Peyer's patch (tissue), 4 donors: ENCODE results near the gene ITPKB. TPM values are rescaled to one million over a fixed set of nuclear protein-coding genes. Genes with fewer than 3 reads are reported as not detected.
A peak's percentile ranks its signal among the peaks of the same experiment; 100 is the strongest.
"Not testable (repeated sequence)": the region's sequence is repeated elsewhere in the genome, so short reads cannot be mapped to it uniquely, and the experiment has no call there.

Source experiments
- DNase-seq, 3 donors: peaks; one replicate each; pipeline ENCODE4 v3.0.0-alpha.2; 2017 to 2019
- H3K27ac ChIP-seq, 4 donors: fragments of 200-600 bp; sonication (generic); one replicate each; pipeline ENCODE4 v1.5.1; 2016 to 2019
- H3K27me3 ChIP-seq, 2 donors: fragments of 200-600 bp; sonication (generic); one replicate each; pipeline ENCODE4 v1.5.1; 2019
- H3K36me3 ChIP-seq, 3 donors: fragments of 200-600 bp; sonication (generic); one replicate each; pipeline ENCODE4 v1.5.1; 2016 to 2019
- H3K4me1 ChIP-seq, 4 donors: fragments of 200-600 bp; sonication (generic); one replicate each; pipeline ENCODE4 v1.5.1; 2016 to 2019
- H3K4me3 ChIP-seq, 4 donors: fragments of 200-600 bp; sonication (generic); 1 replicate in 3 of 4; 2 replicates in 1 of 4; pipeline ENCODE4 v1.5.1; 2016 to 2019; ENCODE audit warnings: mild to moderate bottlenecking in 1 of 4
- H3K9me3 ChIP-seq, 4 donors: fragments of 200-600 bp; sonication (generic); one replicate each; pipeline ENCODE4 v1.5.1; 2016 to 2019; ENCODE audit warnings: mild to moderate bottlenecking in 1 of 4
- CTCF ChIP-seq, 6 experiments: fragments of 450-650 bp in 4 of 6; fragments of 200-600 bp in 2 of 6; sonication (generic) in 1 of 6; IDR thresholded peaks; one replicate each; pipeline ENCODE4 v1.5.1; 2017 to 2019; ENCODE audit warnings: antibody characterized with exemption in 6 of 6, mild to moderate bottlenecking in 3 of 6, moderate library complexity in 1 of 6
- POLR2A ChIP-seq, 2 donors: fragments of 450-650 bp; IDR thresholded peaks; one replicate each; pipeline ENCODE4 v1.5.1; 2017; ENCODE audit warnings: antibody characterized with exemption in 2 of 2, mild to moderate bottlenecking in 2 of 2, moderate library complexity in 2 of 2
- total RNA-seq, 4 donors: library from RNA; depleted of rRNA; stranded (reverse); fragments of >200 nt; gene quantifications; one replicate each; pipeline ENCODE4 v1.1.0, GENCODE V29; 2016

The ITPKB gene
- total RNA-seq, 4 donors from 2014 or later = 9.5 to 36.3 (median 23.0) TPM

DNA sequence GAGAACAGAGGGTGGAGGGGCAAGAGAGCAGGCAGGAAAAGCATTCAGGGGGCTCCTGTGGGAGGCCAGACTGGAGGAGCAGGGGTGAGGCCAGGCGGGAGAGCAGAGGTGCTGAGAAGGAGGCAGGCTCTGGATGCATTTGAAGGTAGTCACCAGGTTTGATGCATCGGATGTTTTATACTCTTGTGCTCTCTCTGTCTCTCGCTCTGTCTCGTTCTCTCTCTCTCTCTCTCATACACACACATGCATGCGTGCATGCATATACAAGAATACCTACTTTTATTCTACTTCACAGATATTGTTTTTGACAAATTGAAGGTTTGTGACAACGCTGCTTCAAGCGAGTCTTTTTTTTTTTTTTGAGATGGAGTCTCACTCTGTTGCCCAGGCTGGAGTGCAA lies 15.0 kb upstream of the ITPKB start:
- no peaks in the 10 kb centered on the region for H3K9me3 ChIP-seq
- H3K27me3 ChIP-seq = no peaks in the 10 kb centered on the region
- TF ChIP-seq CTCF (IDR thresholded peaks at IDR 0.05) (no peak), POLR2A (IDR thresholded peaks at IDR 0.05) (no peak)

DNA sequence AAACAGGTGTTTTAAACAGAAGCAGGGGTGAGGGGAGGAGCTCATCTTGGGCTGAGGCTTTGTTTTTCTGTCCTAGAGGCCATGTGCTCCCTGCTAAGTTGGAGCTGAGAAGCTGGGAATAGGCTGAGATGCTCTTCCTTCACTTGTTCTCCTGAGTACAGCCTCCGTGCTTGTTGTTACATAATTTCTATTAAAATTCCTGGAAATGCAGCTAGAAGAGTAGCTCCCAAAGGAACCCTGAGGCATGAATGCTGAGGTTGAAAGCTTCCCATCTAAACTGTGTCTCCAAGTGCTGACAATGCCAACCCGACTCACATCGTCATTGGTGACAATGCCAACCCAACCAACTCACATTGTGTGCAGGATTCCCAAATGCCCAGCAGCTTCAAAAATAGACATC lies 12.6 kb upstream of the ITPKB start:
- no peak overlapping the region for H3K27ac ChIP-seq
- H3K4me1 ChIP-seq = no peaks in the 10 kb centered on the region
- no peaks in the 10 kb centered on the region for H3K27me3 ChIP-seq
- no peak for TF ChIP-seq POLR2A (IDR thresholded peaks at IDR 0.05)
- TF ChIP-seq CTCF (IDR thresholded peaks at IDR 0.05) = no peak
- H3K9me3 ChIP-seq = no peaks in the 10 kb centered on the region
- no peak overlapping the region for H3K4me3 ChIP-seq
- DNase-seq = peak in 1 of 3 donors; percentile 17
- no peaks in the 10 kb centered on the region for H3K36me3 ChIP-seq

More for the DNA sequence above, 15.0 kb upstream of the ITPKB start:
- DNase-seq = peak in 1 of 3 donors; percentile 23
- Histone ChIP-seq H3K4me1 (no peaks in the 10 kb centered on the region), H3K36me3 (no peaks in the 10 kb centered on the region), H3K4me3 (no peak overlapping the region), H3K27ac (no peak overlapping the region)

DNA sequence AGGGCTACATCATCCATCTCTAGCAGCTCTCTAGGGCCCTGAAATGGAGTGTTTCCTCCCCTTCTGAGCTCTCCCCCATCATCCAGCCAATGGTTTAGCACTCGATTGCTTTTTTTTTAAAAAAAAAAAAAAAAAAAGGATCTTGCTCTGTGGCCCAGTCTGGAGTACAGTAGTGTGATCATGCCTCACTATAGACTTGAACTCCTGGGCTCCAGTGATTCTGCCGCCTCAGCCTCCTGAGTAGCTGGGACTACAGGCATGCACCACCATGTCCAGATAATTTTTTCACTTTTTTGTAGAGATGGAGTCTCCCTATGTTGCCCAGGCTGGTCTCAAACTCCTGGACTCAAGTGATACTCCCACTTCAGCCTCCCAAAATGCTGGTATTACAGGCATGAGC lies 12.1 kb upstream of the ITPKB start:
- no peak overlapping the region for H3K27ac ChIP-seq
- H3K27me3 ChIP-seq = no peaks in the 10 kb centered on the region
- TF ChIP-seq POLR2A (IDR thresholded peaks at IDR 0.05) (no peak), CTCF (IDR thresholded peaks at IDR 0.05) (no peak)
- no peak for DNase-seq
- H3K4me1 ChIP-seq = no peaks in the 10 kb centered on the region
- no peaks in the 10 kb centered on the region for H3K9me3 ChIP-seq
- no peak overlapping the region for H3K4me3 ChIP-seq
- no peaks in the 10 kb centered on the region for H3K36me3 ChIP-seq

DNA sequence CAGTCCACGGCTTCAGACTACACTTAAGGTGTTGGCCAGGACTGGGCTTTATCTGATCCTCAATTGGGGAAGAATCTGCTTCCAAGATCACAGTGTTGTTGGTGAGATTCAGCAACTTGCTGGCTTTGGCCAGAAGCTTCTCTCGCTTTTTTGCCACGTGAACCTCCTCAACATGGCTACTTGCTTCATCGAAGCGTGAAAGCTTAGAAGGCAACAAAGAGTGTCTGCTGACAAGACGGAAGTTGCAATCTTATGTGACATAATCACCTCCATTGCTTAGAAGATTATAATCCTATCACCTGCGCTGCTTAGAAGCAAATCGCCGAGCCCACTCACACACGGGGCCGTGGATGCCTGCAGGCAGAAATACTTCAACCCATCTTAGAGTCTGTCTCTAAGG lies 10.4 kb upstream of the ITPKB start:
- Histone ChIP-seq H3K9me3 (no peaks in the 10 kb centered on the region), H3K4me3 (no peak overlapping the region), H3K36me3 (no peaks in the 10 kb centered on the region), H3K27me3 (no peaks in the 10 kb centered on the region), H3K27ac (no peak overlapping the region), H3K4me1 (no peaks in the 10 kb centered on the region)
- DNase-seq = peak in 1 of 3 donors; percentile 21
- TF ChIP-seq POLR2A (IDR thresholded peaks at IDR 0.05) (no peak), CTCF (IDR thresholded peaks at IDR 0.05) (no peak)

- no peak for DNase-seq
- Histone ChIP-seq H3K27me3 (no peaks in the 10 kb centered on the region), H3K36me3 (no peaks in the 10 kb centered on the region), H3K27ac (no peak overlapping the region), H3K9me3 (no peaks in the 10 kb centered on the region), H3K4me1 (no peaks in the 10 kb centered on the region), H3K4me3 (no peak overlapping the region)
- TF ChIP-seq CTCF (IDR thresholded peaks at IDR 0.05) = no peak
- no peak for TF ChIP-seq POLR2A (IDR thresholded peaks at IDR 0.05)
Measured at GRCh38 chr1:226748306-226748705, 9.2 kb upstream of the ITPKB start.

DNA sequence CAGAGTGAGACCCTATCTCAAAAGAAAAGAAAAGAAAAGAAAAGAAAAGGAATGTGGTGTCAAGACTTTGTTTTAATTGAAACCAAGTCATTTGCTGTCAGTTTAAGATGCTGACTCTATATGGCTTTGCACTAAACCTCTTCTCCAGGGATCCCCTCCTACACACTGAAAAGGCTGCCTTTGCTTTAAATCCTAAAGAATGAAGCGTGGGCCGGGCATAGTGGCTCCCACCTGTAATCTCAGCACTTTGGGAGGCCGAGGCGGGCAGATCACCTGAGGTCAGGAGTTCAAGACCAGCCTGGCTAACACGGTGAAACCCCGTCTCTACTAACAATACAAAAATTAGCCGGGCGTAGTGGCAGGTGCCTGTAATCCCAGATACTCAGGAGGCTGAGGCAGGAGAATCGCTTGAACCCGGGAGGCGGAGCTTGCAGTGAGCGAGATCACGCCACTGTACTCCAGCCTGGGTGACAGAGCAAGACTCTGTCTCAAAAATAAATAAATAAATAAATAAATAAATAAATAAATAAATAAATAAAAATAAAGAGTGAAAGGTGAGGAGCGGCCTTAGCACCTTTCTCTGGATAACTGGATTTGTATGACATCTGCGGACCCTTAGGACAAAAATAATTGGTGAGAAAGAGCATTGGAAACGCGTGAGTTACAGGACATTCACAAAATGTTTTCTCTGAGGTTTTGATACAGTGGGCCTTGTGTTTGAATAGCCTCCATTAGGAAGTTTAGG lies 8.6 kb upstream of the ITPKB start:
- H3K4me1 ChIP-seq, H3K9me3 ChIP-seq, H3K4me3 ChIP-seq, H3K27me3 ChIP-seq, H3K27ac ChIP-seq, H3K36me3 ChIP-seq: not testable (repeated sequence)
- peak in 1 of 3 donors; percentile 18 for DNase-seq
